HG02852 (cell line): Measurements from ENCODE around the gene BRAT1.

Experiments used
- ATAC-seq: cut with Tn5 transposase; IDR thresholded peaks from one replicate; pipeline ENCODE4 v1.9.1; 2021; ENCODE audit warnings: mild to moderate bottlenecking, moderate library complexity; ENCODE audit not compliant: unreplicated experiment

The BRAT1 gene

GRCh38 chr7:2514473-2515423 lies 40.6 kb downstream of the BRAT1 start:
- ATAC-seq = no peak

- ATAC-seq = no peak
Observed at GRCh38 chr7:2513702-2514101, 41.6 kb downstream of the BRAT1 start.

GRCh38 chr7:2512713-2513112 lies 42.6 kb downstream of the BRAT1 start:
- ATAC-seq = no peak

- no peak for ATAC-seq
Observed at GRCh38 chr7:2512179-2512661, 43.1 kb downstream of the BRAT1 start.

GRCh38 chr7:2511769-2512168 lies 43.6 kb downstream of the BRAT1 start:
- ATAC-seq = no peak

- ATAC-seq = no peak
Observed at GRCh38 chr7:2510909-2511768, 44.2 kb downstream of the BRAT1 start.

GRCh38 chr7:2510130-2510776 lies 45.1 kb downstream of the BRAT1 start:
- no peak for ATAC-seq

- ATAC-seq = no peak
Observed at GRCh38 chr7:2509298-2509906, 45.9 kb downstream of the BRAT1 start.

GRCh38 chr7:2508327-2509215 lies 46.8 kb downstream of the BRAT1 start:
- no peak for ATAC-seq

- ATAC-seq = no peak
Observed at GRCh38 chr7:2507917-2508306, 47.4 kb downstream of the BRAT1 start.

GRCh38 chr7:2507208-2507916 lies 48.0 kb downstream of the BRAT1 start:
- ATAC-seq = no peak

- no peak for ATAC-seq
Observed at GRCh38 chr7:2505401-2505800, 49.9 kb downstream of the BRAT1 start.

- ATAC-seq = no peak
Observed at GRCh38 chr7:2504889-2505375, 50.4 kb downstream of the BRAT1 start.

GRCh38 chr7:2504128-2504888 lies 51.0 kb downstream of the BRAT1 start:
- ATAC-seq = no peak

- no peak for ATAC-seq
Observed at GRCh38 chr7:2503056-2503941, 52.0 kb downstream of the BRAT1 start.

GRCh38 chr7:2502647-2502966 lies 52.7 kb downstream of the BRAT1 start:
- no peak for ATAC-seq

GRCh38 chr7:2501947-2502646 lies 53.2 kb downstream of the BRAT1 start:
- ATAC-seq = no peak
